HFFc6 (cell line): ENCODE results near the gene RAB29. TPM values are rescaled to one million over a fixed set of nuclear protein-coding genes. Genes with fewer than 3 reads are reported as not detected.

Experiments
- DNase-seq: peaks from one replicate; pipeline ENCODE4 v3.0.0-alpha.2; 2018
- H3K27ac Mint-ChIP-seq: 2 replicates; pipeline ENCODE4 v1.8.0; 2020; ENCODE audit warnings: mild to moderate bottlenecking, mixed read lengths
- H3K27me3 Mint-ChIP-seq: 2 replicates; pipeline ENCODE4 v1.8.0; 2021; ENCODE audit warnings: mild to moderate bottlenecking, moderate library complexity, mixed read lengths; ENCODE audit not compliant: insufficient read depth
- H3K36me3 Mint-ChIP-seq: 2 replicates; pipeline ENCODE4 v1.8.0; 2021; ENCODE audit warnings: low read depth, mixed read lengths
- H3K4me1 Mint-ChIP-seq: 2 replicates; pipeline ENCODE4 v1.8.0; 2020; ENCODE audit warnings: low read depth, mixed read lengths
- H3K4me3 Mint-ChIP-seq: 2 replicates; pipeline ENCODE4 v1.8.0; 2020; ENCODE audit warnings: mild to moderate bottlenecking, moderate library complexity, mixed read lengths
- H3K9me3 Mint-ChIP-seq: 2 replicates; pipeline ENCODE4 v1.8.0; 2020; ENCODE audit warnings: mild to moderate bottlenecking, mixed read lengths
- total RNA-seq, 6 experiments: library from RNA; stranded (reverse); fragmentation: NEBNext Ultra II Directional; extraction: Animal tissue kit (Norgen Biotek cat#: 25700); gene quantifications; 2 replicates in 1 of 6; 3 replicates in 5 of 6; pipeline ENCODE4 v1.2.3, GENCODE V29; 2021
- TF ChIP-seq, protein P1 (sequence below): fragments of 200-600 bp; sonication (generic); IDR thresholded peaks from 2 replicates; pipeline ENCODE4 v1.5.0; 2021; ENCODE audit warnings: antibody characterized with exemption, mild to moderate bottlenecking

The RAB29 gene
- total RNA-seq, 6 experiments from 2014 or later: 10.6 to 13.0 (median 11.5) TPM

DNA sequence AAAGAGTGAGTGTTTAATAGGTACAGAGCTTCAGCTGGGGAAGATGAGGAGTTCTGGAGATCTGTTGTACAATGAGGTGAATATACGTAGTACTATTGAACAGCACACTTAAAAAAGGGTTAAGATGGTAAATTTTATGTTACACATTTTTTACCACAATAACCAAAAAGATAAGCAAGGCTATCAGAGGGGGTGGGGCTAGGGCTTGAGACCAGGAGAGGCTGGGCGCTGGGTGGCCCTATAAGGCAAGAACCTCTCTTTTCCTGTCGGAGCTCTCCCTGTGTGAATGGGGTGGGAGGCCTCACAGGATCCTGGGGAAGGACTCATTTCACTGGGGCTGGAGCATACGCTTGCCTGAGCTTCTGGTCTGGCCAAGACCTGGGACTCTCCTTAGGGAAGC, 28.7 kb upstream of the RAB29 start:
- no peaks in the 10 kb centered on the region for H3K9me3 Mint-ChIP-seq
- peaks cover 8% of the 10 kb centered on the region for H3K36me3 Mint-ChIP-seq
- H3K27me3 Mint-ChIP-seq: no peaks in the 10 kb centered on the region
- no peak overlapping the region for H3K27ac Mint-ChIP-seq
- TF ChIP-seq, protein P1, sequence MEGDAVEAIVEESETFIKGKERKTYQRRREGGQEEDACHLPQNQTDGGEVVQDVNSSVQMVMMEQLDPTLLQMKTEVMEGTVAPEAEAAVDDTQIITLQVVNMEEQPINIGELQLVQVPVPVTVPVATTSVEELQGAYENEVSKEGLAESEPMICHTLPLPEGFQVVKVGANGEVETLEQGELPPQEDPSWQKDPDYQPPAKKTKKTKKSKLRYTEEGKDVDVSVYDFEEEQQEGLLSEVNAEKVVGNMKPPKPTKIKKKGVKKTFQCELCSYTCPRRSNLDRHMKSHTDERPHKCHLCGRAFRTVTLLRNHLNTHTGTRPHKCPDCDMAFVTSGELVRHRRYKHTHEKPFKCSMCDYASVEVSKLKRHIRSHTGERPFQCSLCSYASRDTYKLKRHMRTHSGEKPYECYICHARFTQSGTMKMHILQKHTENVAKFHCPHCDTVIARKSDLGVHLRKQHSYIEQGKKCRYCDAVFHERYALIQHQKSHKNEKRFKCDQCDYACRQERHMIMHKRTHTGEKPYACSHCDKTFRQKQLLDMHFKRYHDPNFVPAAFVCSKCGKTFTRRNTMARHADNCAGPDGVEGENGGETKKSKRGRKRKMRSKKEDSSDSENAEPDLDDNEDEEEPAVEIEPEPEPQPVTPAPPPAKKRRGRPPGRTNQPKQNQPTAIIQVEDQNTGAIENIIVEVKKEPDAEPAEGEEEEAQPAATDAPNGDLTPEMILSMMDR: no peak
- peaks cover 12% of the 10 kb centered on the region for H3K4me1 Mint-ChIP-seq
- no peak for DNase-seq
- H3K4me3 Mint-ChIP-seq: no peak overlapping the region

DNA sequence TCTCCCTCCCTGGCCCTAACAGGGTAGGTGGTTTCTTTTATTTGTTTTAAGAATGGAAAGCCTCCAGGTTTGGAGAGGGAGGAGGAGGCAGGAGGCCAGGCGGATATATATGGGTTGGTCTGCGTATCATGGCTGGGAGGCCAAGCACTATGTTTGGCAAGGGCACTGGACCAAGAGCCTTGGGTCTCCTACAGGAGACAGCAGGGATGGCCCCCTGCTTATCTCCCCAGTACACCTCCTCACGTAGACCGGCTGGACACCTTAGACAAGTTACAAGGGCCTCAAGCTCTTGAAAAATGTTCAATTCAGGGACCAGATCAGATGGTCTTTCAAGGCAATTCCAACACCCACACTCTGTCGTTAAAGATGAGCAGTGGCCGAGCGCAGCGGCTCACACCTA, 26.8 kb upstream of the RAB29 start:
- H3K27me3 Mint-ChIP-seq: no peaks in the 10 kb centered on the region
- peaks cover 11% of the 10 kb centered on the region for H3K4me1 Mint-ChIP-seq
- no peak overlapping the region for H3K4me3 Mint-ChIP-seq
- DNase-seq: no peak
- no peaks in the 10 kb centered on the region for H3K9me3 Mint-ChIP-seq
- peaks cover 13% of the 10 kb centered on the region for H3K36me3 Mint-ChIP-seq
- no peak overlapping the region for H3K27ac Mint-ChIP-seq
- TF ChIP-seq, protein P1: no peak

DNA sequence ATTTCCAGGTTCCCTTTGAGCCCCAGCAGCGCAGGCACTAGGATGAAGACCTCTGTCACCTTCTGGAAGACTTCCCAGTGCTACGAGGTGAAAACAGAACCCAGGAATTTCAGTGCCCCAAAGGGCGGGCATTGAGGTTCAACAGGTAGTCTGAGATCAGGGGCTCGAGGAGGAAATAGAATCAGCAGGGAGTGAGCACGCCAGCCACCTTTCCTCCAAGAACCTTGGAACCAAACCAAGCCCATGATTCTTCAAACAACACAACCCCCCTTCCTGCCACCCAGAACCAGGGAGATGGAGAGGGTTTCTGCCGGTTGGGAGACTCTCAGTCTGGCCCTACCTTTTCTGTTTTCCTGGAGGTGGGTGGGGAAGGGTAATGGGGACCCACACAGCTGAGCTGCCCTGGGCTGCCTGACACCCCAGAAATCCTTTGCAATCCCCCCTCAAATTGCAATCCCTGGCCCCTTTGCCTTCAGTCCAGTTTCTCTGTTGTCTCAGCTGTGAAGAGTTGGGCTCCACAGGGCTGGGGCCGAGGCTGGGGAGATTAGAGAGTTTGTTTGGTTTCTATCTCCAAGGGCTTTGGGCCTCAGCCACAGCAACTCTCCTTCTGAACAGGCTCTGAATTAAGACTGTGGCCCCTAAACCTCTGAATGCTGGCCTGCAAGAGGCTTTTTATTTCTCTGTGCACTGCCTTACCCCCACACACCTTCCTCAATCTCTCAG, 25.9 kb upstream of the RAB29 start:
- H3K27me3 Mint-ChIP-seq: no peaks in the 10 kb centered on the region
- peaks cover 11% of the 10 kb centered on the region for H3K4me1 Mint-ChIP-seq
- peaks cover 13% of the 10 kb centered on the region for H3K36me3 Mint-ChIP-seq
- DNase-seq: no peak
- H3K27ac Mint-ChIP-seq: no peak overlapping the region
- H3K4me3 Mint-ChIP-seq: no peak overlapping the region
- no peaks in the 10 kb centered on the region for H3K9me3 Mint-ChIP-seq
- TF ChIP-seq, protein P1: no peak

DNA sequence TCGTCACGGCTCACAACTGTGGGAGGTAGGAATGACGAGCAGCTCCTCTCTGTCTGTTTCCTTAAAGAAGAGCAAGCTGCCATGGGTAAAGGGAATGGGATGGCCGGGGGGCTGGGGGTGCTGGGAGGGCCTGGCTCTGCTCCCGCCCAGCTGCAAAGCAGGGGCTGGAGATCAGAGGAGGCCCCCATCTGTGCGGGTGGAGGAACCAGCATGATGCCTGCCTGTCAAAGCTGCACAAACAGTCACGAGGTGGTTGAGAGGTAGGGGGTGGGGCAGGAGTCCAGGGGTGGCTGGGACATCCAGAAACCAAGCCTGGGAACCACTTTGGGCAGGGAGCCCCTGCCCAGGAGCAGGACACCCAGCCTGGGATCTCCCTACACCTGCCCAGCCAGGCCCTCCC, 25.1 kb upstream of the RAB29 start:
- Mint-ChIP-seq H3K4me1 (peaks cover 6% of the 10 kb centered on the region), H3K4me3 (no peak overlapping the region), H3K27ac (no peak overlapping the region), H3K9me3 (no peaks in the 10 kb centered on the region), H3K27me3 (peaks cover 2% of the 10 kb centered on the region; the same call in 1 of the 2 replicates), H3K36me3 (peaks cover 13% of the 10 kb centered on the region)
- DNase-seq: no peak
- TF ChIP-seq, protein P1: no peak

DNA sequence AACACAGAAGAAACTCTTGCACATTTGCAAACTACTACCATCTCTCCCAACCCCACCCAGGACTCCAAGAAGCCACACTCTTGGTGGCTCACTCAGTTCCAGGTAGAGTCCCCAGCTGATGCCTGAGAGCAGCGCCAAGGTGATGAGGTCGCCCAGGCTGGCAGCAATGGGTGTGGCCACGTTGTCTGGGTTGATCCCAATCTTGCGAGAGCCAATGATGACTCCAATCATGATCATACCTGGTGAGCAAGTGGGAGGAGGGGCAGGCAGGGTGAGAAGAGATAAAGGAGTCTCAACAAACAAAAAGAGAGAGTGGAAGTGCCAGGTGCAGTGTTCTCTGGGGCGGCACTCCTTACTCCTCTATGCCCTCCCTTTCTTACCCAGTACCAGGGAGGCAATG, 23.3 kb upstream of the RAB29 start:
- Mint-ChIP-seq H3K27ac (no peak overlapping the region), H3K27me3 (peaks cover 2% of the 10 kb centered on the region; the same call in 1 of the 2 replicates), H3K36me3 (peaks cover 13% of the 10 kb centered on the region), H3K4me3 (no peak overlapping the region), H3K4me1 (no peaks in the 10 kb centered on the region), H3K9me3 (no peaks in the 10 kb centered on the region)
- TF ChIP-seq, protein P1: no peak
- no peak for DNase-seq
